Duodenal mucosa (tissue), 2 donors: Measurements from ENCODE around the gene ILF3.

ENCODE experiments used
- H3K27ac ChIP-seq: one replicate; pipeline ENCODE4 v1.7.0; 2013; ENCODE audit warnings: low read depth, low read length
- H3K27me3 ChIP-seq, 2 donors: one replicate each; pipeline ENCODE4 v1.7.0; 2013; ENCODE audit warnings: low read length in 2 of 2, control low read depth in 1 of 2; ENCODE audit not compliant: insufficient read depth in 2 of 2, control insufficient read depth in 1 of 2
- H3K36me3 ChIP-seq, 2 donors: one replicate each; pipeline ENCODE4 v1.7.0; 2013; ENCODE audit warnings: low read length in 2 of 2, control low read depth in 1 of 2; ENCODE audit not compliant: insufficient read depth in 2 of 2, control insufficient read depth in 1 of 2
- H3K4me1 ChIP-seq, 2 donors: one replicate each; pipeline ENCODE4 v1.7.0; 2013; ENCODE audit warnings: low read length in 2 of 2, control low read depth in 1 of 2; ENCODE audit not compliant: insufficient read depth in 2 of 2, control insufficient read depth in 1 of 2
- H3K4me3 ChIP-seq, 2 donors: one replicate each; pipeline ENCODE4 v1.7.0; 2013; ENCODE audit warnings: low read length in 2 of 2, low read depth in 1 of 2
- H3K9ac ChIP-seq, 2 donors: one replicate each; pipeline ENCODE4 v1.7.0; 2013; ENCODE audit warnings: low read length in 2 of 2, low read depth in 1 of 2
- H3K9me3 ChIP-seq, 2 donors: one replicate each; pipeline ENCODE4 v1.7.0; 2013; ENCODE audit warnings: low read length in 2 of 2, control low read depth in 1 of 2; ENCODE audit not compliant: control insufficient read depth in 1 of 2

ILF3 gene

GRCh38 chr19:10653732-10654609 lies at the start of gene ILF3:
Gene ILF3, plus strand, starts transcription at chr19:10654346. Its CDS starts 16,260 bp downstream, at chr19:10670606.
- Histone ChIP-seq H3K4me1 (peaks cover 18 to 34% of the 10 kb centered on the region in 2 donors), H3K27ac (peak within 1 kb of the TSS; percentile 98), H3K4me3 (peak within 1 kb of the TSS; percentile 82 to 91), H3K36me3 (peaks cover 0 to 7% of the 10 kb centered on the region in 2 donors), H3K27me3 (no peaks in the 10 kb centered on the region), H3K9ac (peak within 1 kb of the TSS; percentile 98 to 99), H3K9me3 (no peaks in the 10 kb centered on the region)

- Histone ChIP-seq H3K4me1 (peaks cover 0 to 16% of the 10 kb centered on the region in 2 donors), H3K27ac (peak overlapping the region; percentile 70), H3K4me3 (peak overlapping the region; percentile 23 to 83), H3K9me3 (no peaks in the 10 kb centered on the region), H3K36me3 (no peaks in the 10 kb centered on the region), H3K9ac (no peak overlapping the region), H3K27me3 (no peaks in the 10 kb centered on the region)
Measured at GRCh38 chr19:10604460-10604980, 49.6 kb upstream of the ILF3 start.

GRCh38 chr19:10611907-10612306 lies 42.2 kb upstream of the ILF3 start:
- peaks cover 5 to 10% of the 10 kb centered on the region in 2 donors for H3K4me1 ChIP-seq
- H3K36me3 ChIP-seq, result no peaks in the 10 kb centered on the region
- no peak overlapping the region for H3K4me3 ChIP-seq
- H3K9ac ChIP-seq, result no peak overlapping the region
- H3K27me3 ChIP-seq, result no peaks in the 10 kb centered on the region
- H3K9me3 ChIP-seq, result no peaks in the 10 kb centered on the region
- H3K27ac ChIP-seq, result no peak overlapping the region

GRCh38 chr19:10612499-10613119 lies 41.5 kb upstream of the ILF3 start:
- Histone ChIP-seq H3K4me3 (peak overlapping the region in 1 of 2 donors; percentile 21), H3K9me3 (no peaks in the 10 kb centered on the region), H3K4me1 (peaks cover 5 to 10% of the 10 kb centered on the region in 2 donors), H3K36me3 (no peaks in the 10 kb centered on the region), H3K27me3 (no peaks in the 10 kb centered on the region), H3K9ac (no peak overlapping the region), H3K27ac (no peak overlapping the region)

GRCh38 chr19:10615429-10616023 lies 38.6 kb upstream of the ILF3 start:
- H3K4me3 ChIP-seq, result no peak overlapping the region
- no peak overlapping the region for H3K9ac ChIP-seq
- peaks cover 5 to 10% of the 10 kb centered on the region in 2 donors for H3K4me1 ChIP-seq
- H3K27me3 ChIP-seq, result no peaks in the 10 kb centered on the region
- no peaks in the 10 kb centered on the region for H3K9me3 ChIP-seq
- no peak overlapping the region for H3K27ac ChIP-seq
- H3K36me3 ChIP-seq, result no peaks in the 10 kb centered on the region

- Histone ChIP-seq H3K36me3 (peaks cover 0 to 3% of the 10 kb centered on the region in 2 donors), H3K27ac (no peak overlapping the region), H3K9ac (no peak overlapping the region), H3K9me3 (no peaks in the 10 kb centered on the region), H3K4me3 (no peak overlapping the region), H3K27me3 (no peaks in the 10 kb centered on the region), H3K4me1 (peaks cover 2 to 5% of the 10 kb centered on the region in 2 donors)
Measured at GRCh38 chr19:10617409-10618121, 36.6 kb upstream of the ILF3 start.

DNA sequence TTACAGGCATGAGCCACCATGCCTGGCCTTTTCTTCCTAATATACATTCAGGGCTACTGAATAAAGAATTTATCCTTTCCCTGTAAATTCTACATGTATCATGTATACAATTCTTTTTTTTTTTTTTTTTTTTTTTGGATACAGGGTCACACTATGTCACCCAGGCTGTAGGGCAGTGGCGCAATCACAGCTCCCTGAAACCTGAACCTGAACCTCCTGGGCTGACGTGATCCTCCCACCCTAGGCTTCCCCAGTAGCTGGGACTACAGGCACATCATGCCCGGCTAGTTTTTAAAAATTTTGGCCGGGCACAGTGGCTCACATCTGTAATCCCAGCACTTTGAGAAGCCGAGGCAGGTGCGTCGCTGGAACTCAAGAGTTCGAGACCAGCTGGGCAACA lies 35.3 kb upstream of the ILF3 start:
- Histone ChIP-seq H3K36me3 (peaks cover 0 to 3% of the 10 kb centered on the region in 2 donors), H3K27me3 (no peaks in the 10 kb centered on the region), H3K4me1 (no peaks in the 10 kb centered on the region), H3K9me3 (no peaks in the 10 kb centered on the region), H3K27ac (no peak overlapping the region), H3K9ac (no peak overlapping the region), H3K4me3 (no peak overlapping the region)

- Histone ChIP-seq H3K9me3 (no peaks in the 10 kb centered on the region), H3K4me1 (peaks cover 5 to 10% of the 10 kb centered on the region in 2 donors), H3K4me3 (no peak overlapping the region), H3K36me3 (peaks cover 0 to 3% of the 10 kb centered on the region in 2 donors), H3K9ac (no peak overlapping the region), H3K27ac (no peak overlapping the region), H3K27me3 (no peaks in the 10 kb centered on the region)
Measured at GRCh38 chr19:10620786-10621185, 33.4 kb upstream of the ILF3 start.

- Histone ChIP-seq H3K9me3 (no peaks in the 10 kb centered on the region), H3K27ac (no peak overlapping the region), H3K36me3 (peaks cover 0 to 3% of the 10 kb centered on the region in 2 donors), H3K4me1 (peaks cover 5 to 10% of the 10 kb centered on the region in 2 donors), H3K4me3 (no peak overlapping the region), H3K27me3 (no peaks in the 10 kb centered on the region), H3K9ac (no peak overlapping the region)
Measured at GRCh38 chr19:10621966-10622365, 32.2 kb upstream of the ILF3 start.
